Tibial nerve (tissue), 3 donors: ENCODE results near the gene SORBS1.

Experiments used
- CTCF ChIP-seq, 5 experiments: fragments of 200-600 bp in 3 of 5; fragments of 450-650 bp in 2 of 5; sonication (generic) in 3 of 5; IDR thresholded peaks; one replicate each; pipeline ENCODE4 v1.5.1; 2016 to 2019; ENCODE audit warnings: antibody characterized with exemption in 5 of 5, mild to moderate bottlenecking in 3 of 5, moderate library complexity in 2 of 5
- POLR2A ChIP-seq, 2 donors: fragments of 450-650 bp; IDR thresholded peaks; one replicate each; pipeline ENCODE4 v1.6.1; 2017; ENCODE audit warnings: antibody characterized with exemption in 2 of 2, mild to moderate bottlenecking in 2 of 2, moderate library complexity in 2 of 2

- TF ChIP-seq CTCF (IDR thresholded peaks at IDR 0.05) (no peak), POLR2A (IDR thresholded peaks at IDR 0.05) (no peak)
These were observed 35.1 kb downstream of the SORBS1 start for GRCh38 chr10:95526044-95526443.
